HepG2 (cell line): Measurements from ENCODE around the gene ARFIP2. TPM values are rescaled to one million over a fixed set of nuclear protein-coding genes. Genes with fewer than 3 reads are reported as not detected.
A peak's percentile ranks its signal among the peaks of the same experiment; 100 is the strongest.

ENCODE experiments used
- AGO2 ChIP-seq: fragments of 200-400 bp; formaldehyde crosslinking; optimal IDR thresholded peaks from 2 replicates; pipeline ENCODE3; 2017; ENCODE audit warnings: mild to moderate bottlenecking, low read depth, low read length, moderate library complexity
- CCDC6 ChIP-seq: sonication (generic); formaldehyde crosslinking; IDR thresholded peaks from 2 replicates; pipeline ENCODE4 v1.8.1; 2022; ENCODE audit warnings: mild to moderate bottlenecking, missing genetic modification reagents, moderate library complexity
- CEBPB ChIP-seq: IDR thresholded peaks from 2 replicates; pipeline ENCODE4 v1.6.1; 2011; ENCODE audit warnings: low read depth, low read length, improper control_type of control experiment, borderline replicate concordance
- CREB1 ChIP-seq, 2 experiments: fragments of 450-650 bp in 1 of 2; IDR thresholded peaks; 2 replicates each; pipeline ENCODE4 v1.6.1; 2016 to 2017; ENCODE audit warnings: control low read depth in 1 of 2, mild to moderate bottlenecking in 1 of 2, missing compliant biosample characterization in 1 of 2, missing genetic modification characterization in 1 of 2
- GATAD2A ChIP-seq: IDR thresholded peaks from 2 replicates; pipeline ENCODE4 v1.6.1; 2016
- IRF2 ChIP-seq: IDR thresholded peaks from 2 replicates; pipeline ENCODE4 v1.6.1; 2018; ENCODE audit warnings: missing genetic modification reagents, missing compliant biosample characterization
- LBX2 ChIP-seq: sonication (generic); formaldehyde crosslinking; IDR thresholded peaks from 2 replicates; pipeline ENCODE4 v1.5.0; 2020; ENCODE audit warnings: missing genetic modification reagents, mild to moderate bottlenecking, borderline replicate concordance
- PLSCR1 ChIP-seq: sonication (generic); formaldehyde crosslinking; IDR thresholded peaks from 2 replicates; pipeline ENCODE4 v1.5.0; 2020; ENCODE audit warnings: missing genetic modification reagents, mild to moderate bottlenecking, borderline replicate concordance
- SMARCE1 ChIP-seq: fragments of 450-650 bp; IDR thresholded peaks from 2 replicates; pipeline ENCODE4 v1.6.1; 2017; ENCODE audit warnings: borderline replicate concordance
- TIGD3 ChIP-seq: sonication (generic); formaldehyde crosslinking; IDR thresholded peaks from 2 replicates; pipeline ENCODE4 v1.5.1; 2020; ENCODE audit warnings: mild to moderate bottlenecking, missing genetic modification reagents, borderline replicate concordance
- ZNF335 ChIP-seq: sonication (generic); formaldehyde crosslinking; IDR thresholded peaks from 2 replicates; pipeline ENCODE4 v1.4.0; 2020; ENCODE audit warnings: missing genetic modification reagents
- ZNF547 ChIP-seq: sonication (generic); formaldehyde crosslinking; IDR thresholded peaks from 2 replicates; pipeline ENCODE4 v1.5.1; 2020; ENCODE audit warnings: mild to moderate bottlenecking, missing genetic modification reagents
- polyA plus RNA-seq, 8 experiments: library from polyadenylated mRNA; depleted of rRNA in 3 of 8; stranded (reverse) in 7 of 8; unstranded in 1 of 8; fragments of >200 nt; fragmentation: Illumina TruSeq in 4 of 8; extraction: Trizol in 4 of 8; gene quantifications; 2 replicates each; pipeline versions ENCODE4 v1.2.1 to v1.2.3, GENCODE V29; 2011 to 2016; ENCODE audit warnings: low read depth in 4 of 8, missing spikeins in 1 of 8, mixed read lengths in 1 of 8; ENCODE audit not compliant: insufficient read depth in 1 of 8
- total RNA-seq, 5 experiments: library from RNA; depleted of rRNA; stranded (reverse); fragments of >200 nt; fragmentation: Illumina TruSeq; extraction: Trizol; gene quantifications; 2 replicates each; pipeline ENCODE4 v1.2.3, GENCODE V29; 2016; ENCODE audit warnings: low read depth in 1 of 5
- TF ChIP-seq, protein P1 (sequence below): sonication (generic); formaldehyde crosslinking; IDR thresholded peaks from 2 replicates; pipeline ENCODE4 v1.4.0; 2020; ENCODE audit warnings: missing genetic modification reagents
- TF ChIP-seq, protein P2 (sequence below): IDR thresholded peaks from 2 replicates; pipeline ENCODE4 v1.6.1; 2016; ENCODE audit warnings: low read depth, missing genetic modification reagents, missing compliant biosample characterization
- TF ChIP-seq, protein P3 (sequence below): sonication (generic); formaldehyde crosslinking; IDR thresholded peaks from 2 replicates; pipeline ENCODE4 v1.4.0; 2020; ENCODE audit warnings: missing genetic modification reagents

ARFIP2 gene
- total and polyA plus RNA-seq, 2 of the 13 experiments (the other 11 are each of a cell fraction or from before 2014, with no cell fraction given) = 56.6 to 60.2 TPM

GRCh38 chr11:6481012-6481923, at the start of gene ARFIP2, which contains the start of gene TIMM10B (continued):
- TF ChIP-seq PLSCR1 (CRISPR knock-in tag) = no peak
- TF ChIP-seq ZNF547 = peak; percentile 61; the same call in 1 of the 2 replicates
- 0 out of 2 replicates have a peak, but pooled peaks have one; percentile 85 for TF ChIP-seq LBX2
- TF ChIP-seq AGO2 = peak; percentile 65
- TF ChIP-seq, protein P1, sequence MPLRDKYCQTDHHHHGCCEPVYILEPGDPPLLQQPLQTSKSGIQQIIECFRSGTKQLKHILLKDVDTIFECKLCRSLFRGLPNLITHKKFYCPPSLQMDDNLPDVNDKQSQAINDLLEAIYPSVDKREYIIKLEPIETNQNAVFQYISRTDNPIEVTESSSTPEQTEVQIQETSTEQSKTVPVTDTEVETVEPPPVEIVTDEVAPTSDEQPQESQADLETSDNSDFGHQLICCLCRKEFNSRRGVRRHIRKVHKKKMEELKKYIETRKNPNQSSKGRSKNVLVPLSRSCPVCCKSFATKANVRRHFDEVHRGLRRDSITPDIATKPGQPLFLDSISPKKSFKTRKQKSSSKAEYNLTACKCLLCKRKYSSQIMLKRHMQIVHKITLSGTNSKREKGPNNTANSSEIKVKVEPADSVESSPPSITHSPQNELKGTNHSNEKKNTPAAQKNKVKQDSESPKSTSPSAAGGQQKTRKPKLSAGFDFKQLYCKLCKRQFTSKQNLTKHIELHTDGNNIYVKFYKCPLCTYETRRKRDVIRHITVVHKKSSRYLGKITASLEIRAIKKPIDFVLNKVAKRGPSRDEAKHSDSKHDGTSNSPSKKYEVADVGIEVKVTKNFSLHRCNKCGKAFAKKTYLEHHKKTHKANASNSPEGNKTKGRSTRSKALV (CRISPR knock-in tag) = 0 out of 2 replicates have a peak, but pooled peaks have one; percentile 67
- TF ChIP-seq, protein P2, sequence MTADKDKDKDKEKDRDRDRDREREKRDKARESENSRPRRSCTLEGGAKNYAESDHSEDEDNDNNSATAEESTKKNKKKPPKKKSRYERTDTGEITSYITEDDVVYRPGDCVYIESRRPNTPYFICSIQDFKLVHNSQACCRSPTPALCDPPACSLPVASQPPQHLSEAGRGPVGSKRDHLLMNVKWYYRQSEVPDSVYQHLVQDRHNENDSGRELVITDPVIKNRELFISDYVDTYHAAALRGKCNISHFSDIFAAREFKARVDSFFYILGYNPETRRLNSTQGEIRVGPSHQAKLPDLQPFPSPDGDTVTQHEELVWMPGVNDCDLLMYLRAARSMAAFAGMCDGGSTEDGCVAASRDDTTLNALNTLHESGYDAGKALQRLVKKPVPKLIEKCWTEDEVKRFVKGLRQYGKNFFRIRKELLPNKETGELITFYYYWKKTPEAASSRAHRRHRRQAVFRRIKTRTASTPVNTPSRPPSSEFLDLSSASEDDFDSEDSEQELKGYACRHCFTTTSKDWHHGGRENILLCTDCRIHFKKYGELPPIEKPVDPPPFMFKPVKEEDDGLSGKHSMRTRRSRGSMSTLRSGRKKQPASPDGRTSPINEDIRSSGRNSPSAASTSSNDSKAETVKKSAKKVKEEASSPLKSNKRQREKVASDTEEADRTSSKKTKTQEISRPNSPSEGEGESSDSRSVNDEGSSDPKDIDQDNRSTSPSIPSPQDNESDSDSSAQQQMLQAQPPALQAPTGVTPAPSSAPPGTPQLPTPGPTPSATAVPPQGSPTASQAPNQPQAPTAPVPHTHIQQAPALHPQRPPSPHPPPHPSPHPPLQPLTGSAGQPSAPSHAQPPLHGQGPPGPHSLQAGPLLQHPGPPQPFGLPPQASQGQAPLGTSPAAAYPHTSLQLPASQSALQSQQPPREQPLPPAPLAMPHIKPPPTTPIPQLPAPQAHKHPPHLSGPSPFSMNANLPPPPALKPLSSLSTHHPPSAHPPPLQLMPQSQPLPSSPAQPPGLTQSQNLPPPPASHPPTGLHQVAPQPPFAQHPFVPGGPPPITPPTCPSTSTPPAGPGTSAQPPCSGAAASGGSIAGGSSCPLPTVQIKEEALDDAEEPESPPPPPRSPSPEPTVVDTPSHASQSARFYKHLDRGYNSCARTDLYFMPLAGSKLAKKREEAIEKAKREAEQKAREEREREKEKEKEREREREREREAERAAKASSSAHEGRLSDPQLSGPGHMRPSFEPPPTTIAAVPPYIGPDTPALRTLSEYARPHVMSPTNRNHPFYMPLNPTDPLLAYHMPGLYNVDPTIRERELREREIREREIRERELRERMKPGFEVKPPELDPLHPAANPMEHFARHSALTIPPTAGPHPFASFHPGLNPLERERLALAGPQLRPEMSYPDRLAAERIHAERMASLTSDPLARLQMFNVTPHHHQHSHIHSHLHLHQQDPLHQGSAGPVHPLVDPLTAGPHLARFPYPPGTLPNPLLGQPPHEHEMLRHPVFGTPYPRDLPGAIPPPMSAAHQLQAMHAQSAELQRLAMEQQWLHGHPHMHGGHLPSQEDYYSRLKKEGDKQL = no peak
- TF ChIP-seq CREB1 (IDR thresholded peaks at IDR 0.05) = peak; percentile 98
- TF ChIP-seq CREB1 (CRISPR knock-in tag; IDR thresholded peaks at IDR 0.05) = peak; percentile 99
- peak; percentile 45; the same call in 1 of the 2 replicates for TF ChIP-seq ZNF335 (CRISPR knock-in tag)
- TF ChIP-seq CEBPB = no peak
- TF ChIP-seq, protein P3, sequence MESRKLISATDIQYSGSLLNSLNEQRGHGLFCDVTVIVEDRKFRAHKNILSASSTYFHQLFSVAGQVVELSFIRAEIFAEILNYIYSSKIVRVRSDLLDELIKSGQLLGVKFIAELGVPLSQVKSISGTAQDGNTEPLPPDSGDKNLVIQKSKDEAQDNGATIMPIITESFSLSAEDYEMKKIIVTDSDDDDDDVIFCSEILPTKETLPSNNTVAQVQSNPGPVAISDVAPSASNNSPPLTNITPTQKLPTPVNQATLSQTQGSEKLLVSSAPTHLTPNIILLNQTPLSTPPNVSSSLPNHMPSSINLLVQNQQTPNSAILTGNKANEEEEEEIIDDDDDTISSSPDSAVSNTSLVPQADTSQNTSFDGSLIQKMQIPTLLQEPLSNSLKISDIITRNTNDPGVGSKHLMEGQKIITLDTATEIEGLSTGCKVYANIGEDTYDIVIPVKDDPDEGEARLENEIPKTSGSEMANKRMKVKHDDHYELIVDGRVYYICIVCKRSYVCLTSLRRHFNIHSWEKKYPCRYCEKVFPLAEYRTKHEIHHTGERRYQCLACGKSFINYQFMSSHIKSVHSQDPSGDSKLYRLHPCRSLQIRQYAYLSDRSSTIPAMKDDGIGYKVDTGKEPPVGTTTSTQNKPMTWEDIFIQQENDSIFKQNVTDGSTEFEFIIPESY = no peak
- peak; percentile 70 for TF ChIP-seq IRF2 (CRISPR knock-in tag)
- TF ChIP-seq CCDC6 (CRISPR knock-in tag) = no peak
- no peak for TF ChIP-seq SMARCE1
- TF ChIP-seq TIGD3 = 0 out of 2 replicates have a peak, but pooled peaks have one; percentile 41
- TF ChIP-seq GATAD2A (CRISPR knock-in tag) = peak; percentile 50; the same call in 1 of the 2 replicates
